HG03066 (cell line): ENCODE results near the gene MFSD11.
"Not testable (repeated sequence)": the region's sequence is repeated elsewhere in the genome, so short reads cannot be mapped to it uniquely, and the experiment has no call there.

ENCODE experiments used
- ATAC-seq: cut with Tn5 transposase; IDR thresholded peaks from one replicate; pipeline ENCODE4 v1.9.1; 2021; ENCODE audit warnings: low read depth; ENCODE audit not compliant: unreplicated experiment

Gene MFSD11

GRCh38 chr17:76791053-76791980 lies 53.4 kb downstream of the MFSD11 start:
- no peak for ATAC-seq

GRCh38 chr17:76792348-76792747 lies 54.4 kb downstream of the MFSD11 start:
- no peak for ATAC-seq

- no peak for ATAC-seq
Observed at GRCh38 chr17:76793775-76794174, 55.9 kb downstream of the MFSD11 start.

GRCh38 chr17:76796081-76796480 lies 58.2 kb downstream of the MFSD11 start:
- ATAC-seq = no peak

- no peak for ATAC-seq
Observed at GRCh38 chr17:76797241-76797840, 59.4 kb downstream of the MFSD11 start.

GRCh38 chr17:76801706-76802105 lies 63.8 kb downstream of the MFSD11 start:
- no peak for ATAC-seq

GRCh38 chr17:76805319-76805718 lies 67.4 kb downstream of the MFSD11 start:
- no peak for ATAC-seq

GRCh38 chr17:76806151-76806550 lies 68.2 kb downstream of the MFSD11 start:
- ATAC-seq = not testable (repeated sequence)

GRCh38 chr17:76806767-76807166 lies 68.8 kb downstream of the MFSD11 start:
- not testable (repeated sequence) for ATAC-seq

- no peak for ATAC-seq
Observed at GRCh38 chr17:76808326-76808725, 70.4 kb downstream of the MFSD11 start.

GRCh38 chr17:76810956-76811355 lies 73.0 kb downstream of the MFSD11 start:
- no peak for ATAC-seq

- ATAC-seq = no peak
Observed at GRCh38 chr17:76811834-76812233, 73.9 kb downstream of the MFSD11 start.

GRCh38 chr17:76812263-76812662 lies 74.3 kb downstream of the MFSD11 start:
- ATAC-seq = no peak

- ATAC-seq = no peak
Observed at GRCh38 chr17:76812968-76813367, 75.0 kb downstream of the MFSD11 start.

- ATAC-seq = not testable (repeated sequence)
Observed at GRCh38 chr17:76815907-76816589, 78.1 kb downstream of the MFSD11 start.

- ATAC-seq = no peak
Observed at GRCh38 chr17:76816590-76817135, 78.7 kb downstream of the MFSD11 start.

GRCh38 chr17:76820039-76820438 lies 82.1 kb downstream of the MFSD11 start:
- ATAC-seq = no peak

- ATAC-seq = no peak
Observed at GRCh38 chr17:76820561-76820960, 82.6 kb downstream of the MFSD11 start.

GRCh38 chr17:76822184-76822778 lies 84.4 kb downstream of the MFSD11 start:
- ATAC-seq = no peak

GRCh38 chr17:76824093-76824492 lies 86.2 kb downstream of the MFSD11 start:
- no peak for ATAC-seq
